A549 (cell line): ENCODE measurements around the gene GRIA1. TPM values are rescaled to one million over a fixed set of nuclear protein-coding genes. Genes with fewer than 3 reads are reported as not detected.

Experiments
- ATAC-seq, 2 experiments: fragments of 200-7000 bp in 1 of 2; fragments of >200 bp in 1 of 2; cut with Nextera tagmentation in 1 of 2; cut with Tn5 transposase in 1 of 2; 3 replicates each; pipeline versions ENCODE4 v1.8.0 to v1.9.1; 2018 to 2020; ENCODE audit warnings: mild to moderate bottlenecking in 1 of 2, moderate library complexity in 1 of 2
- CTCF ChIA-PET: fragments of 300-600 bp; sonication (Branson Sonifier 250); formaldehyde crosslinking; extraction: SDS; loops from one replicate; lab custom pipeline; 2021; ENCODE audit warnings: antibody characterized with exemption, inconsistent platforms; lab: Yijun Ruan, JAX
- POLR2A ChIA-PET: fragments of 350-600 bp; formaldehyde crosslinking; extraction: SDS; loops from one replicate; lab custom pipeline; 2021; ENCODE audit warnings: antibody characterized with exemption, inconsistent platforms; lab: Yijun Ruan, JAX
- DNase-seq, 2 experiments: peaks; one replicate each; pipeline versions ENCODE4 v3.0.0 to v3.0.0-alpha.2; 2011 to 2016; ENCODE audit warnings: low read depth in 1 of 2, low spot score in 1 of 2
- FAIRE-seq: peaks from 2 replicates; lab custom pipeline; 2011; peaks lifted over from hg19 to GRCh38; lab: Jason Lieb, UNC
- H3K27ac ChIP-seq, 2 experiments: fragments of >200 bp; sonication (Bioruptor Twin); formaldehyde crosslinking; 3 replicates each; pipeline ENCODE4 v1.5.1; 2016 to 2017
- H3K4me1 ChIP-seq: fragments of >200 bp; sonication (Bioruptor Twin); formaldehyde crosslinking; 3 replicates; pipeline ENCODE4 v1.6.1; 2016
- H3K4me2 ChIP-seq: fragments of >200 bp; sonication (Bioruptor Twin); formaldehyde crosslinking; 3 replicates; pipeline ENCODE4 v1.6.1; 2016
- H3K4me3 ChIP-seq: fragments of >200 bp; sonication (Bioruptor Twin); formaldehyde crosslinking; 3 replicates; pipeline ENCODE4 v1.5.1; 2016
- H3K9me3 ChIP-seq: fragments of >200 bp; sonication (Bioruptor Twin); formaldehyde crosslinking; 3 replicates; pipeline ENCODE4 v1.6.1; 2016
- BHLHE40 ChIP-seq: IDR thresholded peaks from 2 replicates; pipeline ENCODE4 v1.6.1; 2012; ENCODE audit warnings: low read depth, low read length, inconsistent platforms
- CBX2 ChIP-seq: fragments of 200-600 bp; sonication (generic); IDR thresholded peaks from 2 replicates; pipeline ENCODE4 v1.6.1; 2016; ENCODE audit warnings: low read depth, mild to moderate bottlenecking, borderline replicate concordance
- CHD4 ChIP-seq: fragments of 200-600 bp; sonication (generic); IDR thresholded peaks from 2 replicates; pipeline ENCODE4 v1.6.1; 2016; ENCODE audit warnings: antibody characterized with exemption, mild to moderate bottlenecking, borderline replicate concordance
- EHF ChIP-seq: fragments of 250-450 bp; sonication (Bioruptor Pico); IDR thresholded peaks from 2 replicates; pipeline ENCODE4 v1.5.0; 2020; ENCODE audit warnings: mild to moderate bottlenecking
- ELK1 ChIP-seq: fragments of 150-350 bp; IDR thresholded peaks from 2 replicates; pipeline ENCODE4 v1.6.1; 2014; ENCODE audit warnings: low read depth, mild to moderate bottlenecking, low read length
- EP300 ChIP-seq, 2 experiments: fragments of >200 bp; sonication (Bioruptor Twin); formaldehyde crosslinking; IDR thresholded peaks; 2 replicates in 1 of 2; 3 replicates in 1 of 2; pipeline ENCODE4 v1.6.1; 2016 to 2017
- GATA3 ChIP-seq: IDR thresholded peaks from 2 replicates; pipeline ENCODE4 v1.6.1; 2012; ENCODE audit warnings: borderline replicate concordance
- HMGXB4 ChIP-seq: fragments of 250-450 bp; sonication (Bioruptor Pico); IDR thresholded peaks from 2 replicates; pipeline ENCODE4 v1.5.0; 2021; ENCODE audit warnings: mild to moderate bottlenecking, moderate library complexity, borderline replicate concordance
- HOXB13 ChIP-seq: fragments of 250-450 bp; sonication (Bioruptor Pico); IDR thresholded peaks from 2 replicates; pipeline ENCODE4 v1.5.0; 2020; ENCODE audit warnings: low read depth, mild to moderate bottlenecking, moderate library complexity
- KDM1A ChIP-seq: fragments of 200-600 bp; sonication (generic); IDR thresholded peaks from 2 replicates; pipeline ENCODE4 v1.6.1; 2016; ENCODE audit warnings: low read depth, mild to moderate bottlenecking
- MAZ ChIP-seq: fragments of 150-350 bp; IDR thresholded peaks from 2 replicates; pipeline ENCODE4 v1.6.1; 2014; ENCODE audit warnings: antibody characterized with exemption, low read depth, low read length, borderline replicate concordance
- NFE2L2 ChIP-seq: fragments of 150-350 bp; conservative IDR thresholded peaks from 2 replicates; pipeline ENCODE4 v1.6.1; 2014; ENCODE audit warnings: low read length
- NPAS2 ChIP-seq: fragments of 250-450 bp; sonication (Bioruptor Pico); IDR thresholded peaks from 2 replicates; pipeline ENCODE4 v1.8.0; 2022; ENCODE audit warnings: mild to moderate bottlenecking, moderate library complexity, borderline replicate concordance
- PBX3 ChIP-seq: IDR thresholded peaks from 2 replicates; pipeline ENCODE4 v1.6.1; 2012
- PHF8 ChIP-seq: fragments of 200-600 bp; sonication (generic); IDR thresholded peaks from 2 replicates; pipeline ENCODE4 v1.6.1; 2016; ENCODE audit warnings: low read depth, mild to moderate bottlenecking, antibody characterized with exemption, moderate library complexity, borderline replicate concordance
- POLR2AphosphoS2 ChIP-seq: conservative IDR thresholded peaks from 2 replicates; pipeline ENCODE4 v1.6.1; 2012; ENCODE audit warnings: low read length, improper control_type of control experiment, inconsistent platforms
- RARB ChIP-seq: fragments of 250-450 bp; sonication (Bioruptor Pico); IDR thresholded peaks from 2 replicates; pipeline ENCODE4 v1.8.0; 2021; ENCODE audit warnings: mild to moderate bottlenecking, moderate library complexity
- SMC3 ChIP-seq: fragments of >200 bp; sonication (Bioruptor Twin); formaldehyde crosslinking; IDR thresholded peaks from 3 replicates; pipeline ENCODE4 v1.6.1; 2018; ENCODE audit warnings: inconsistent platforms
- SREBF2 ChIP-seq: fragments of 450-650 bp; IDR thresholded peaks from 2 replicates; pipeline ENCODE4 v1.6.1; 2014; ENCODE audit warnings: mild to moderate bottlenecking, moderate library complexity
- TP53 ChIP-seq: fragments of 250-450 bp; sonication (Bioruptor Pico); IDR thresholded peaks from 2 replicates; pipeline ENCODE4 v1.5.0; 2021; ENCODE audit warnings: mild to moderate bottlenecking, moderate library complexity
- USF2 ChIP-seq: fragments of 450-650 bp; IDR thresholded peaks from 2 replicates; pipeline ENCODE4 v1.6.1; 2014; ENCODE audit warnings: antibody characterized with exemption
- ZSCAN20 ChIP-seq: fragments of 250-450 bp; sonication (Bioruptor Pico); IDR thresholded peaks from 2 replicates; pipeline ENCODE4 v1.8.0; 2022; ENCODE audit warnings: mild to moderate bottlenecking, moderate library complexity
- WGBS: methylation state at CpG from one replicate; pipeline ENCODE4 v1.1.6; 2017; ENCODE audit errors: missing lambda C conversion rate; 5-methylcytosine and 5-hydroxymethylcytosine counted together
- polyA plus RNA-seq, 4 experiments: library from polyadenylated mRNA; depleted of rRNA in 3 of 4; stranded (reverse); fragments of >200 nt; fragmentation: RNase III in 1 of 4; extraction: RNeasy Plus Mini Kit Qiagen cat#74134 plus additional on column Dnase treatment in 1 of 4; gene quantifications; 2 replicates in 3 of 4; 3 replicates in 1 of 4; pipeline ENCODE4 v1.2.3, GENCODE V29; 2011 to 2017

GRIA1 gene
- polyA plus RNA-seq, 2 of the 4 experiments (the other 2 are of a cell fraction) = not detected

- TF ChIP-seq HOXB13 (no peak), ZSCAN20 (CRISPR knock-in tag) (no peak), USF2 (no peak), NFE2L2 (no peak), PBX3 (no peak), TP53 (CRISPR knock-in tag) (no peak), POLR2AphosphoS2 (no peak), CBX2 (no peak)
- ATAC-seq (no peak), DNase-seq (no peak), FAIRE-seq (no peak)
- Histone ChIP-seq H3K27ac (no peak overlapping the region), H3K9me3 (no peaks in the 10 kb centered on the region), H3K4me3 (no peak overlapping the region), H3K4me2 (no peak overlapping the region), H3K4me1 (no peaks in the 10 kb centered on the region)
- ChIA-PET POLR2A (no interaction called here), CTCF (no interaction called here)
- 46% methylated on average over 8 of the region's 8 CpGs for WGBS
These were observed 123.2 kb downstream of the GRIA1 start for GRCh38 chr5:153613672-153614071.

GRCh38 chr5:153617190-153617589 lies 126.7 kb downstream of the GRIA1 start:
- H3K27ac ChIP-seq = no peak overlapping the region
- no peaks in the 10 kb centered on the region for H3K9me3 ChIP-seq
- CTCF ChIA-PET = interaction anchor here (1.1 kb wide), 1 partner anchor 11 kb away, joined by 3 read pairs; no protein-coding TSS in a partner anchor
- 14% methylated on average over 4 of the region's 4 CpGs for WGBS
- ATAC-seq (no peak), DNase-seq (no peak), FAIRE-seq (no peak)
- no peak overlapping the region for H3K4me3 ChIP-seq
- TF ChIP-seq NPAS2 (CRISPR knock-in tag) (no peak), GATA3 (no peak), ZSCAN20 (CRISPR knock-in tag) (no peak), HMGXB4 (no peak), KDM1A (no peak), SMC3 (no peak), CHD4 (no peak), USF2 (no peak), PBX3 (no peak), MAZ (no peak), CBX2 (no peak), BHLHE40 (no peak), RARB (CRISPR knock-in tag) (no peak), SREBF2 (no peak), PHF8 (no peak), ELK1 (no peak), EP300 (IDR thresholded peaks at IDR 0.05) (no peak), EHF (CRISPR knock-in tag) (no peak)
- no peak overlapping the region for H3K4me2 ChIP-seq
- POLR2A ChIA-PET = no interaction called here
- H3K4me1 ChIP-seq = no peaks in the 10 kb centered on the region
